Measurements from ENCODE around the gene RENBP.

GRCh38 chrX:153926552-153926857 is 17.9 kb downstream of the RENBP start:
- no peak for TF ChIP-seq EP300 (IDR thresholded peaks at IDR 0.05; ENCODE audit: low read depth)
- no peak for TF ChIP-seq CTCF (IDR thresholded peaks at IDR 0.05)
- TF ChIP-seq POLR2A (IDR thresholded peaks at IDR 0.05), result peak; percentile 55
- no peak for TF ChIP-seq POLR2AphosphoS5 (IDR thresholded peaks at IDR 0.05)
